ENCODE data around the gene ITGAD.

- TF ChIP-seq EZH2phosphoT487 (IDR thresholded peaks at IDR 0.05; ENCODE audit: low read depth): no peak
- no peak for TF ChIP-seq CTCF (IDR thresholded peaks at IDR 0.05; ENCODE audit: low read depth, low read length)
Observed at GRCh38 chr16:31421587-31421986, 28.5 kb downstream of the ITGAD start.

All from OCI-LY3 (cell line).